Astrocyte (in vitro differentiated cells and primary cell): ENCODE results near the gene CNTNAP5.

Experiments used
- EZH2 ChIP-seq: IDR thresholded peaks from 2 replicates; pipeline ENCODE4 v1.6.1; 2012; ENCODE audit warnings: mild to moderate bottlenecking, low read length, inconsistent platforms; ENCODE audit not compliant: insufficient read depth
- TF ChIP-seq, protein P1 (sequence below): IDR thresholded peaks from 2 replicates; pipeline ENCODE4 v1.5.1; 2011; ENCODE audit warnings: low read depth, mild to moderate bottlenecking, inconsistent platforms, low read length, moderate library complexity; ENCODE audit not compliant: insufficient read depth

DNA sequence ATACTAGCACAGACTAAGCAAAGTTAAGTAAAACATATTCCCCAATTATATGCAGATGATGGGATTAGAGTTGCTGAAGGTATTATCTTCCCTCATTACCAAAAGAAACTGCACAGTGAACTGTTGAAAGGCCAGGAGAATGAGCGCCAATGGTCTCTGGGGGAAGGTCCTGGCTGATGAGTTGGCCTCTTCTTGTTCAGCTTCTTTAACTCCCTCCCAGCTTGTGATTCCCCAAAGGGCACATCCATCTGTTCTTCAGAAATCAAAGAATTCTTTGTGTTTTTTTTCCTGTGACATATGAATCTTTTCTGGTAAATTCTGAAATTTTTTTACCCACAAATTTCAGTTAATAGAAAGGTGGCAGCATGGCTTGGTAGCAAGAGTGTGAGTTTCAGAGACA, 667.6 kb downstream of the CNTNAP5 start:
- TF ChIP-seq EZH2: no peak
- TF ChIP-seq, protein P1, sequence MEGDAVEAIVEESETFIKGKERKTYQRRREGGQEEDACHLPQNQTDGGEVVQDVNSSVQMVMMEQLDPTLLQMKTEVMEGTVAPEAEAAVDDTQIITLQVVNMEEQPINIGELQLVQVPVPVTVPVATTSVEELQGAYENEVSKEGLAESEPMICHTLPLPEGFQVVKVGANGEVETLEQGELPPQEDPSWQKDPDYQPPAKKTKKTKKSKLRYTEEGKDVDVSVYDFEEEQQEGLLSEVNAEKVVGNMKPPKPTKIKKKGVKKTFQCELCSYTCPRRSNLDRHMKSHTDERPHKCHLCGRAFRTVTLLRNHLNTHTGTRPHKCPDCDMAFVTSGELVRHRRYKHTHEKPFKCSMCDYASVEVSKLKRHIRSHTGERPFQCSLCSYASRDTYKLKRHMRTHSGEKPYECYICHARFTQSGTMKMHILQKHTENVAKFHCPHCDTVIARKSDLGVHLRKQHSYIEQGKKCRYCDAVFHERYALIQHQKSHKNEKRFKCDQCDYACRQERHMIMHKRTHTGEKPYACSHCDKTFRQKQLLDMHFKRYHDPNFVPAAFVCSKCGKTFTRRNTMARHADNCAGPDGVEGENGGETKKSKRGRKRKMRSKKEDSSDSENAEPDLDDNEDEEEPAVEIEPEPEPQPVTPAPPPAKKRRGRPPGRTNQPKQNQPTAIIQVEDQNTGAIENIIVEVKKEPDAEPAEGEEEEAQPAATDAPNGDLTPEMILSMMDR: no peak
